GM18498 (cell line): ENCODE data around the gene CACFD1.

Source experiments
- ATAC-seq: cut with Tn5 transposase; IDR thresholded peaks from one replicate; pipeline ENCODE4 v1.9.1; 2021; ENCODE audit warnings: mild to moderate bottlenecking, moderate library complexity; ENCODE audit not compliant: unreplicated experiment

Gene CACFD1

DNA sequence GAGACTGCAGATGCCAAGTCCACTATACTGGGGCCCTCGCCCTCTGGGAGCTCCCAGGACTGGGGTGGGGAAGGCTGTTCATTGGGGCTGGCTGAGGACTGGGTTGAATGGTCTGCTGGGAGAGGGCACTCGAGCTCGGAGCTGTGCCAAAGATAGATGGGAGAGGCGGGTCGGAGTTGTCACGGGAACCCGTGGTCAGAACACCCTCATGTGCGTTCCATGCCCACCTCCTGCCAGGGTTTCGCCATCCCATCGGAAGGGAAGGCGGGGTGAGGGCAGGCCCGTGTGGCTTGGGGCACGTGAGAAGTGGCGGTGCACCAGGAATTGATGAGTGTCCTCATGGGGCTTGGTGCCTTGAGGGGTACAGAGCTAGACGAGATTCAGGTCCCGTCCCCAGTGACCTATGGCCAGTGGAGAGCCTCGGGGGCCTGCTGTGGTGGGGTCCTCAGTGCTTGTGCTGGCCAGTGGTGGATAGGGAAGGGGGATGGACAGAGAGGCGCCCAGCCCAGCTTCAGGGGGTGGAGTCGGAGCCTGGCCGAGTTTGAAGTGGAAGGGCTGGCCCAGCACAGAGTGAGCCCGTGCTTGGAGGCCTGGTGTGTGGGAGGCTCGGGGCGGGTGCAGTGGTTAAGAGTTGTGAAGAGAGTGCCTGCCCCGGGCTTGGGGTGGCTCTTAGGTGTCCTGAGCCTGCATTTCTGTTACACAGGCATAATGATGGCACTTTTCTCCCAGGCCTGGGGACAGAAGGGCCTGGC is 4.3 kb downstream of the CACFD1 start:
- no peak for ATAC-seq

DNA sequence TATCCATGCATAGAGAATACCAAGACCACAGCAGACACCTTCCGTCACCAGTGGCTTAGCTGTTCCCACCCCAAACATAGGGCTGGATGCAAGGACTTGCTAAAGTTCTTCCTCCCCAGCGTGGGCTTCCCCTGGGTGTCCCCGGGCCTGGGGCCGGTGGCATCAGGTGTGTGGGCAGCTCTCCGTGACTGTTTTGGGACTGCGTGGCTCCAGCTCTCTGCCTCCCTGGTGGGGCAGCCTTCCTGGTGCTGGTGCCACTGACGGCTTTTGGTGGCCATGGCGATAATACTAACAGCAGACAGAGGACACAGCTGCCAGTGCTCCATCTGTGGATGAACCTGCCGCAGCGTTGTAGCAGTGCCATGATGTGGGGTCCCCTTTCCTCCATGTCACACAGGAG is 4.9 kb downstream of the CACFD1 start:
- no peak for ATAC-seq

DNA sequence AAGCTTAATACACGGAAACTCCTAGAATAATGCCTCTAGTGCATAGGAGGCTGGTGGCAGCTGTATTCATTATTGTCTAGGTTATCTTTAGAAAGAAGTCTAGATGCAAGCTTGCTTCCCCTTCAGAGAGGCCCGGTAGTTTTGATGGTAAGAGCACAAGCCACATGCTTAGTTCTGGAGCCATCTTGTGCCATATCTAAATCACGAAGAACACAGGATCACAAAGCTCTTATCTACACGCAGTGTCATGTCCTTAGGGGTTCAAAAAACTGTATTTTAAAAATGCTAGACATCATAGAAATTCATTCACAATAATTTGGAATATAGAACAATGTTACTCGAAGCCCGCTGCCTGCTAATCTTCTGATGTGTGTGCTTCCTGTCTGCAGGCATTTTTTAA is 6.2 kb downstream of the CACFD1 start:
- ATAC-seq, result no peak

DNA sequence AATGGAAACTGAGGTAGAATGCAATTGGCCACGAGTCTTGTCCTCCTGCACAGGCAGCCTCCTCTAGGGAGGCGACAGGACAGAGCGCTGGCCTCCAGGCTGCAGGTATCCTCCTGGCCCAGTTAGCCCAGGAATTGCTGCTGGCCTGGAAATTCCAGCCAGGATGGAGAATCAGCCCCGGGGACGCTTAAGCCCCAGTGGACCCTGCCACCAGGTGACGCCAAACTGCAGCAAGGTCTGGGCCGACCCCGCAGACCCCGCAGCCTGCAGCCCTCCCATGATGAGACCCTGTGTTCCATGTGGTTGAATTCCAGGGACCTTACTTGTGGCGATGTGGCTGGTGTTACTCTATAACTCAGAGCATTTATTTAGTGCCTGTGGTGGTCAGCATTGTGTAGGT is 7.3 kb downstream of the CACFD1 start:
- ATAC-seq, result no peak

DNA sequence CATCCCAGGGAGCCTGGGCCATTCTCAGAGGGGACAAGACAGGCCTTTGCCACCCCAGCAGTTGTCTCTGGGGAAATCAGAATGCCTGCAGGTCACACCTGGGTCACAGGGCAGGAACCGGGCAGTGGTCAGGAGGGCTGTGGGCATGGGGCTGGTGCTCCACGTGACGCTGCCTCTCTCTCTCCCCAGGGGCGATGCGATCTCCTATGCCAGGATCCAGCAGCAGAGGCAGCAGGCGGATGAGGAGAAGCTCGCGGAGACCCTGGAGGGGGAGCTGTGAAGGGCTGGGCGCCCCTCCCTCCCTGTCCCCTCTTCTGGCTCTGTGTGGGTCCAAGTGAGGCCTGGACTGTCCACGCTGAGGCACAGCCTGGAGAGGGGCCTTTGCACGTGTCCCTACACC is 8.6 kb downstream of the CACFD1 start:
- ATAC-seq, result no peak

DNA sequence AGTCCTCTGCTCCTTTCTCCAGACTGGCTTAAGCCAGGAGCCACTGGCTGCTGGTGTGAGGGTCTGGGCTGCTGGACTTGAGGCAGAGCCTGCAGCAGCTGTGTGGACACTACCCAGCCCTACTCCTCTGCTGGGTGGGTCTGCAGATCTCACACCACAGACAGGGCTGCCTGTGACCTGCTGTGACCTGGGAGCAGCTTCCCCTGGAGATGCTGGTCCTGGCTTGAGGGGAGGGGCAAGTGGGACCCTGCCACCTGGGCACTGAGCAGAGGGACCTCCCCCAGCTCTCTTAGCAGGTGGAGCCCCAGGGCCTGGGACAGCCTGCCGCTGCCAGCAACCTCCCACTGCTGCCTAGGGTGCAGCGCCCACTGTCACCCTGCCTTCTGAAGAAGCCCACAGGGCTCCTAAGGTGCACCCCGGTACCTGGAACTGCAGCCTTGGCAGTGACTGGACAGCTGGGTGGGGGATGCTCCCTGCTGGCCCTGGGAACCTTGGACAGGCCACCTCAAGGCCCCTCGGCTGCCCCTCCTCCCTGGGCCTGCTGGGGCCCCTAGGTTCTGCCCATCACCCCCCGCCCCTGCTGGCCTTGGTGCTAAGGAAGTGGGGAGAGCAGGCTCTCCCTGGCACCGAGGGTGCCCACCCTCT is 9.1 kb downstream of the CACFD1 start:
- ATAC-seq, result no peak

DNA sequence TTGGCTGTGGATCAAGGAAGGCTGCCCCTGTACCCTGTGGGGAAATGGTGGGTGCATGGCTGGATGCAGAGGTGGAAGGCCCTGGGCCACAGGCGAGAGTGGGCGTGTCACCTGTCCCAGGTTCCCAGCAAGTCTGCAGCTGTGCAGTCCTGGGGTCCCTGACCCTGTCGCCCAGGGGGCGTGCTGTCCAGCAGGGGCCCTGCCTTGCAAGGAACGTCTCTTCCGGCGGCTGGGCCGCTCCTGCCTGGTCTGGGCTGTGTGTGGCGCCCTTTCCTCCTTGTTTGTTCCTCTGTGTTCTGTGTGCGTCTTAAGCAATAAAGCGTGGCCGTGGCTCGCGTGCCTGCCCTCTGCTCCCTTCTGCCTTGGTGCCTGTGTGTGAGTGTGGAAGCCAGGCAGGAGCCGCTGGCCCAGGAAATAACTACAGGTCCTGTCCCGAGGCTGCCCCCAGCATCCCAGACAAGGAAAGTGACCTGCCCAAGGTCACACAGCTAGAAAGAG is 10.7 kb downstream of the CACFD1 start:
- no peak for ATAC-seq

DNA sequence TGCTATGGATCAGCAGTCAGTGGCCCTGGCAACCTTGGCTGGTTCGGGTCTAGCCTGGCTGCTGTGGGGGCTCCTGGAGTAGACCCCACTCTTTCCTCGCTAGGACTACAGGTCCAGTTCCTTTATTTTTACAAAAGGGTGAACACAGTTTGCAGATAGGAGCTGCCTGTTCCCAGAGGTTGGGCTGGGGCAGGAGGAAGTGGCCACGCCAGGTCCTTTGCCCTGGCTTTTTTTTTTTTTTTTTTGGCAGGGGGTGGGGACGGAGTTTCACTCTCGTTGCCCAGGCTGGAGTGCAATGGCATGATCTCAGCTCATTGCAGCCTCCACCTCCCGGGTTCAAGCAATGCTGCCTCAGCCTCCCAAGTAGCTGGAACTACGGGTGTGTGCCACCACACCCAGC is 11.2 kb downstream of the CACFD1 start:
- ATAC-seq, result no peak

DNA sequence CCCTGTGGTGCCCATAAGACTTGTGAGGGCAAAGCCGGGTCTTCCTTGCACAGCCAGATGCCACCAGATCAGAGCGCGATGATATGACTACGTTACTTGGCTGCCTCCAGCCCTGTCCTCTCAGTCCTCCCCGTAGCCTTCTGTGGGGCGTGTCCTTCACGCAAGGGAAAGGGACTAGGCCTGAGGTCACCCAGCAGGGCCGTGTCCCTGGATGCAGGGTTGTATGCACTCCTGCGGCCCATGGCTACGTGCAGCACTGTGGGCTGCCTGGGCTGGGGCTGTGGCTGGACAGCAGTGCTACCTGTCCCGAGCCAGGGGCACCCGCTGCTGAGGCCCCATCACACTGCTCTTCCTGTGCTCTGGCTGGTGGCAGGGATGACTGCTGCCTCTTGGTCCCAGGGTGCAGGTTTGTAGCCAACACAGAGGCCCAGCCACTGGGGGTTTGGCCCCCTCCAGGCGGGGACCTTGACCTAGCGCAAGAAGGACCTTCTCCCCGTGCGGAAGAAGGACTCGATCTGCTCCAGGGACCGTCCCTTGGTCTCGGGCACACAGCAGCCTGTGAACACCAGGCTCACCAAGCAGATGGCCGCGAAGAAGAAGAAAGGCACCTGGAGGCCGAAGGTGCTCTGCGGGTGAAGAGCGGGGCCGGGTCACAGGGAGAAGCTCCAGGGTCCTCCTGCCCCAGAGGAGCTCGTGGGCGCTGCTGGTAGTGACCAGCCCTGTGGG is 11.9 kb downstream of the CACFD1 start:
- ATAC-seq, result no peak

DNA sequence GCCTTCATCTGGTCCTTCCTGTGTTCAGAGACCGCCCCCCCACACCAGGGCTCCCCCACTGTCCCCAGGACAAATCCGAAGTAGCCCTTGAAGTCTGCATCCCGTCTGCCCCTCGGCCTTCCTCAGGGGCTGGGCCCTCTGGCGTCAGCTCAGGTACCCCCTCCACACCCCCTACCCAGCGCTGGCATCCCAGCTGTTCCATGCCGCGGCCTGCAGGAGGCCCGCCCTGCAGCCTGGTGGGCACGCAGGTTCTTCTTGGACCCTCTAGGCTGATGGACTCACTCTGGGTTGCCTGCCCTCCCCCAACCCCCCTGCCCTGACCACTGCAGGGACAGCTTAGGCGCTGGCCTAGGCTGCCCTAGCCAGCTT is 12.5 kb downstream of the CACFD1 start:
- ATAC-seq, result no peak

DNA sequence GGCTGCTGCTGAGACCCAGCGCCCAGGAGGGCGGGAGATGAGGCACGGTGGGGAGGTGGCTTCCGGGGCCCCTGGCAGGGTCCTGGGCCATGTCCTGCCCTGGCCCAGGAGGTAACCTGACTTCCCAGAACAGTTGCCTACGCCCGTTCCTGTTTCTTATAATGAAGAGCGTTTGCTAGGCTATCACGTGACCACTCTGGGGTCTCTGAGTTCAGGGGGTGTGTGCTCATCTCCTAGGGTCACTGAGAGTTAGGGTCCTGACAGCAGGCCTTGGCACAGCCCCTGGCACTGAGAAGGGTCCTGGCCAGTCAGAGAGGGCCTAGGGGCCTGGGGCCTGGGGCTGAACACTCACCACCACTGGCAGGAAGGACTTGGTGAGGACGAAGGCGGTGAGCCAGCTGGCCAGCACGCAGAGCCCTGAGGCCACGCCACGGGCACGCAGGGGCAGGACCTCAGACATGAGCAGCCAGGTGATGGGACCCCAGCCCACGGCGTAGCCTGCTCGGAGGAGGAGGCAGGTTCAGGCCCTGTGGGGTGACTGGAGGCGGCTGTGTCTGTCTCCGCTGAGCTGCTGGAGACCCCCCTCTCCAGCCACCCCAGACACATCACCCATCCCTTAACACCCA is 13.1 kb downstream of the CACFD1 start:
- ATAC-seq, result no peak

DNA sequence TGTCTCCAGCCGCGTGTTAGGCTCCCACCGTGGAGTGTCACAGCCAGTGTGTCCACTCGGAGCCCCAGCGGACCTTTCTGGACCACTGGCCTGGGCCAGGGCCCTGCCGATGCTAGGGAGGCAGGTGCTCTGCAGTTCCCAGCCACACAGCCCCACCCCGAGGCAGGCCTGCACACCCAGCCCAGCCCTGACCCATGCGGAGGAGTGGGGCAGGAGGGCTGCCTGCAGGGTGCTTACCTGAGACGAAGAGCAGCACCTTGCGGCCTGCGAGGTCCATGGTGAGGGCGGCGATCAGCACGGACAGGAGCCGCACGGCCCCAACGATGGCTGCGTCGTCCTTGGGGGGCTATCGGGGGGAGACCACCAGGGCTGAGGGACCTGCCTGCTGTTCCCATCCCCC is 14.0 kb downstream of the CACFD1 start:
- no peak for ATAC-seq

DNA sequence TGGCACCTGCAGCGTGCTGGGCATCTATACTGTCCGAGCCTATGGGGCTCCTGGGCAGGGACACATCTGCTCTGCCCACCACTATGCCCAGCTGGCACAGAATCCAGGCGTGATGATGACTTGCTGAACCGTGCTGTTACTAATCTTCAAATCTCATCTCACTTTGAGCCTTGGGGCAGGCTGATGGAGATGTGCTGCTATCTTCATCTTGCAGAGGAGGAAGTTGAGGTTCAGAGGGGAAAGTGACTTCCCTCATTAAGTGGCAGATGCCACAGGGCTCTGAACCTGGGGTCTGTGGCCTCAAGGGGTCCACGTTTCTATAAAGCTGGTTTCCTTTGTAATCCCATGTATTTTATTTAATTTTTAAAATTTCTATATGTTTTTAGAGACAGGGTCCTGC is 14.4 kb downstream of the CACFD1 start:
- no peak for ATAC-seq

DNA sequence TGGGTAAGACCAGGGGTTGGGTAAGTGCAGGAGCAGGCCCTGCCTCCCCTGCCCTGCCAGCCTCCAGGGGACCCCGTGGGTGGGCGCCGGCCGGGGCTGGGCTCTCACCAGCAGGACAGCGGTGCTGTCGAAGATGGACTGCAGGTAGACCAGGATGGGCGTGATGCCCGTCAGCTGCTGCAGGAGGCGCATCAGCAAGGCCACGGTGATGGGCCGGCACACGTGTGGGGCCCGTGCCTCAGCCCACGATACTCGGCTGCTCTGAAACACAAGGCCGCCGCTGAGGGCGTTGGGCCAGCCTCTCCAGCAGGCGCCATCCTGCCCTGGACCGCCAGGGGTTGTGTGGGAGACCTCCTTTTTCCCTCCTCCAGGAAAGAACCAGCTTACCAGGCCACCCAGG is 15.1 kb downstream of the CACFD1 start:
- no peak for ATAC-seq

DNA sequence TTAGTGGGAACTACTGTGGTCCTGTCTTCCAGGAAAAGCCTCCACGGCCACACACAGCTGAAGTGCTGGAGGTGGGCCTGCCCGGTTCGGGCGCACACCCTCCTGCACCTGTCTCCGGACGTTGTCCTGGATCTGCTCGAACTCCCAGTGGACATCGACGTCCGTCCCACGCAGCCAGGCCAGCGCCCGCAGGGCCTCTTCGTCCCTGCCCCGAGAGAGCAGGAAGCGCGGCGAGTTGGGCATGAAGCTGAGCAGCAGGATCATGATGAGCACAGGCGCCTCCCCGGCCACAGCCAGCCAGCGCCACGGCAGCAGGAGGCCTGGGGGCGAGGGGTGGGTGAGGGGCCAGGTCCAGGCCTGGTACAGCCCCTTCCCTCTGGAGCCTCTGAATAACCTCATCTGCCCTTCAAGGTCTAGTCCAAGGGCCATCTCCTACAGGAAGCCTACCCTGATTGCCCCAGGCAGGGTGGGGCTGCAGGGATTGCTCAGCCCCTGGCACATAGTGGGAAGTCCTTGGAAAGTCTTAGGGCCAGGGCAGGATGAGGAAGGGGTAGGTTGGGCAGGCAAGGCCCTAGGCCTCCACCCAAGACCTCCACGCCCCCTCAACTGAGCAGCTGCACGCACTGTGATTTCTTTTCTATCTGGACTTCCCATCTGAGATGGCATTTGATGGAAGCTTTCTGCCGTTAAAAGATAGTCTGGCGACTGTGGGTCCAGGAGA is 15.7 kb downstream of the CACFD1 start:
- no peak for ATAC-seq

DNA sequence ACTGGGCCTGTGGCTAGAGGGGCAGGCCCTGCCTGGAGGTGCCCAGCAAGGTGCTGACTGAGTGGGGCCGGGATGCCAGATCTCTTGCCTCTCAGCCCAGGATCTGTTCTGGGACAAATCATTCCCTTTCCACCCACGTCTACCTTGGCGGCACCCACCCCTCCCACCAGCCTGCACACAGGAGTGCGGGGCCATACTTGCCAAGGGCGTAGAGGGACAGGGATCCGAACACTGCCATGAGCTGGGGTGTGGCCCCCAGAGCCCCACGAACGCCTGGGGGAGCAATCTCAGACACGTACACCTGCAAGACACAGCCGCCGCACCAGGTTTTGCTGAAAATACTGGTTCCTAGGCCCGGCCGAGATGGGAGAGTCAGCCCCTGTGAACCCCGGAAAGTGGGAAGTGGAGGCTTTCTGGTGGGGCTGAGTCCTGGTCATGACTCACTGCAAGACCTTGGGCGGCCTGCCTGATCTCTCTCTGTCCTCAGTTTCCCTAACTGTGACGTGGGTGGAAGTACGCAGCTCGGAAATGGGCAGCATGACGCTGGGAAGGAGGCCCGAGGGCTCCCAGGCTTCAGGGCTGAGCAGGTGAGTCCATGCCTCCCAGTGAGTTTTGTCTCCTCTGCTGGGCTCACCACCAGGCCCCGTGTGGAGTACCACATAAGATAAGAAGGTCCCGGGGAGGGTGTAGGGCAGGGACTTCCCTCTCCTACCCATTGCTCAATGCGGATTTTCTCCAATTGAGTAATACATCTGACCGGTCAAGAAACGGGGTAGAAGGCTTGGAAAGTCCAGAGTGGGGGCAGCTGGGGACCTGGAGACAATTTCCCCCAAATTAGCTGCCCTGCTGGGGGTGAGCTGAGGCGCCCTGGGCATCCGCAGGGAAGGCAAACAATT is 16.5 kb downstream of the CACFD1 start:
- no peak for ATAC-seq

DNA sequence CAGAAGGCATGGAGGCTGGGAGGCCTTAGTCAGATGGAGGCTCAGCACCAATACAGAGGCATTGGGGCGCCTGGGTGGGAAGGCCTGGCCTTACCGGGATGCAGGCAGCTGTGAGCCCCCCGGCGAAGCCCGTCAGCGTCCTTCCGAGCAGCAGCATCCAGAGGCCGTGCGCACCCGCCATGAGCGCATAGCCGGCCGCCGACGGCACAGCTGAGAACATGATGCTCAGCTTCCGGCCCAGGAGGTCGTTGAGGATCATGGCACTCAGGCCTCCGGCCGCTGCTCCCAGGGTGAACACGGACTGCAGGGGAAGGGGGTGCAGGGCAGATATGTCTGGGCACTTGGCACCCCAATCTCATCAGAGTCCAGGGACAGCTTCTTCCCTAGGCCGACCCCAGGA is 17.2 kb downstream of the CACFD1 start:
- ATAC-seq, result no peak

DNA sequence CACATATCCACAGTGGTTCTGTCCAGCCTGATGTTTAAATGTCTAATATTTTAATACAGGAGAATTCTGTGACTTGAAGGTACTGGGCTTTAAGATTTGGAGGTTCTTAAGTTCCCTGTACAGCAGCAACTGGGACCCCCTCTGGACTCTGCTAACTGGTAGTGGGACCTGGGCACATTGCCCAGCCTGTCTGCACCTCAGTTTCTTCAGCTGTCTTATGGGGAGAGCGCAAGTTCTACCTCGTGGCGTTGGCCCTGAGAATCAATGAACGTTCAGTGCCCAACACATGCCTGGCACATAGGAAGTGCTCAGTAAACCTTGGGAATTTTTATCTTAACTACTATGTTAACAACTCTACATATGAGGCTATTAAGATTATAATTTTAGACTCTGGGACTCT is 17.7 kb downstream of the CACFD1 start:
- no peak for ATAC-seq

DNA sequence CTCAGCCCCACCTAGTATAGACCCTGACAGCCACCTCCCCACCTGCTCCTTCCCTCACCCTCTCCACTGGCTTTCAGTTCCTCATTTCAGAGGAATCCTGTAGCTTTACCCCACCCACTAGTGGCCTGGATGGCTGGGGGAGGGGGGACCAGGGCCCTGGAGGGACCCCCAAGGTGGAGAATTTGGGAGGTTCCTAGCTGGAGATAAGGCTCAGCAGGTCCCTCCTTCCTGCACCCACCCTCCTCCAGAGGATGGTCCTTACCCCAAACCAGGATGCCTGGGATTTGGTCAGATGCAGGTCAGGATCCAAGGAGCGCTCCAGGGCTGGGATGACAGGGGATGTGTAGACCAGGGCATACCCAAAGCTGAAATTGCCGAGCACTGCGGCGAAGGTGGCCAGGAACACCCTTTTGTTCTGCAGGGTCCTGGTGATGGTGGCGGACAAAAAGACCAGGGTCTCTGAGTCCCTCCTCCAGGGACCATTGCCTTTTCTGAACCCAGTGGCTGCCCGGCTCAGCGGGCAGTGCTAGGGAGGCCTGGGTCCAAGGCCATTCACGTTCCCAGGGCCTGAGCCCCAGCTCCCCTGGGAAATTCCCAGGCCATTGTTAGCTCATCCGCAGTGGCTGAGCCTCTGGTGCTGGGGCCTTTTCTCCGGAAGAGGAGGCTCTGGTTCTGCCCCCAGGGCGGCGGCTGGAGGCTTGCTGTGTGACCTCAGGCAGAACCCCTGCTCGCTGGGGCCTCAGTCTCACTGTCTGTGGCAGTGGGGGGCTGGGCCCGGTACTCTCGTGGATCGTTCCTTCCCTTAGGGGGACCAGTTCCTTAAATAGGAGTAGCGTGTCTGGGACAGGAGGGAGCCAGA is 18.4 kb downstream of the CACFD1 start:
- ATAC-seq, result peak; percentile 47
